IPS-NIHi7 (cell line): ENCODE data around the gene EXD3.
"Not testable (repeated sequence)": the region's sequence is repeated elsewhere in the genome, so short reads cannot be mapped to it uniquely, and the experiment has no call there.

Experiments
- DNase-seq: peaks from one replicate; pipeline ENCODE4 v3.0.0; 2012; ENCODE audit warnings: mixed read lengths; ENCODE audit errors: extremely low spot score

Gene EXD3

GRCh38 chr9:137379761-137380161, 43.2 kb downstream of the EXD3 start:
- DNase-seq = no peak

GRCh38 chr9:137378688-137379410, 44.1 kb downstream of the EXD3 start:
- DNase-seq = not testable (repeated sequence)

GRCh38 chr9:137376386-137376785, 46.6 kb downstream of the EXD3 start:
- DNase-seq = no peak

- DNase-seq = no peak
Measured at GRCh38 chr9:137375321-137376058, 47.5 kb downstream of the EXD3 start.

- no peak for DNase-seq
Measured at GRCh38 chr9:137374131-137374845, 48.7 kb downstream of the EXD3 start.

- DNase-seq = no peak
Measured at GRCh38 chr9:137373611-137373980, 49.4 kb downstream of the EXD3 start.

GRCh38 chr9:137372693-137373610, 50.0 kb downstream of the EXD3 start:
- DNase-seq = no peak

- no peak for DNase-seq
Measured at GRCh38 chr9:137371946-137372651, 50.9 kb downstream of the EXD3 start.

GRCh38 chr9:137371521-137371941, 51.4 kb downstream of the EXD3 start:
- DNase-seq = no peak

GRCh38 chr9:137370865-137371520, 52.0 kb downstream of the EXD3 start:
- no peak for DNase-seq

- DNase-seq = no peak
Measured at GRCh38 chr9:137369911-137370764, 52.8 kb downstream of the EXD3 start.

GRCh38 chr9:137369061-137369787, 53.7 kb downstream of the EXD3 start:
- DNase-seq = no peak

- DNase-seq = no peak
Measured at GRCh38 chr9:137368431-137369035, 54.4 kb downstream of the EXD3 start.

- no peak for DNase-seq
Measured at GRCh38 chr9:137367506-137368430, 55.2 kb downstream of the EXD3 start.

- no peak for DNase-seq
Measured at GRCh38 chr9:137366891-137367381, 56.0 kb downstream of the EXD3 start.

GRCh38 chr9:137366445-137366810, 56.5 kb downstream of the EXD3 start:
- DNase-seq = no peak
